ENCODE results near the gene WIPF1.

The WIPF1 gene

GRCh38 chr2:174529916-174530315 lies 67.7 kb downstream of the WIPF1 start:
- DNase-seq = no peak

- no peak for DNase-seq
These were observed 69.6 kb downstream of the WIPF1 start for GRCh38 chr2:174527959-174528358.

- DNase-seq = no peak
These were observed 70.4 kb downstream of the WIPF1 start for GRCh38 chr2:174527101-174527721.

DNA sequence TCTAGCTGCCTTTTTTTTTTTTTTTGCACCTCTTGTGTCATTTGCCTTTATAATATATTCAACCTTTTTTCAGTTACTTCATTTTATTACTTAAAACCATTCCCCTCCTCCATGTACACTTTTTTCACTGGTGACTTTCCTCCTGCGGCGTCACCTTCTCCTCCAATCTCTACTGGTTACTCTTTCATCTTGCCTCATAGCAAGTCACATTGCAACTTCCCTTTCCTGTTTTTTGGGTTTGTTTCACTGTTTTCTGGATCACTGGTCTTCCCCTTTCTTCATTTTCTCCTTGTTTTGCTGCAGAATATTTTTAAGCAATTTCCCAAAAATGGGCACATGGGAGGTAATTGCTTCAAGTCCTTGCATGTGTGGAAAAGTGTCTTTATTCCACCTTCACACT lies 73.1 kb downstream of the WIPF1 start:
- no peak for DNase-seq

DNA sequence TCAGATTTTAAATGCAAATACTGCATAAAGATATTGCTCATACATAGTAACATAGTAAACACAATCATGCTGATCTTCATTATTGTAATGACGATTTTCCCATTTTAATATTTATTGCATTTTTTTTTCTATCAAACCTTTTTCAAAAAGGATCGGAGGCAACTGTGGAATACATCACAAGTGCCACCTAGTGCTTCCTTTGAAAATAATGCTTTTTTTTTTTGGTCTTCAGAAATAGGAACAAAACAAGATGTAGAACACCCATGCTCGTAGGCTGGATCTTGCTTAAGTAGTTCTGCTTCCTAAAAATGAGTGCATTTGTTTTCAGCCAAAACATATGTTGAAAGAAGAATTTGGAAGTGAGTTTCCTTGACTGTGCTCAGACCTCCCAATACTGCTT lies 75.1 kb downstream of the WIPF1 start:
- no peak for DNase-seq

DNA sequence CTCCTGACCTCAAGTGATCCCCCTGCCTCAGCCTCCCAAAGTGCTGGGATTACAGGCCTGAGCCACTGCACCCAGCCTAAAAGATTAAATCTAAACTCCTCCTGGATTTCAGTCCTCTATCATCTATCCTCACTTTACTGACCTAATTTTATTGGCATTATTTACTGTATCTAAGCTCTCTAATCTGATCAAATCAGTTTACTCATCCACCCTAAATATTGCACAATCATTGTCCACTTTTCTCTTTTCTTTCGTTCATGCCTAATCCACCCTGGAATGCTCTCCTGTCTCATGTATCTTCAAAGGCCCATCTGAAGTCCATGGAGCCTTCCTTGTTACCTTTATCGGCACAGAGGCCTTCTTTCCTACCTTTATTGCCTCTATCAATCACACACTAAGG lies 79.2 kb downstream of the WIPF1 start:
- DNase-seq = no peak

GRCh38 chr2:174516501-174517378 lies 80.9 kb downstream of the WIPF1 start:
- no peak for DNase-seq

GRCh38 chr2:174512345-174512744 lies 85.3 kb downstream of the WIPF1 start:
- no peak for DNase-seq

DNA sequence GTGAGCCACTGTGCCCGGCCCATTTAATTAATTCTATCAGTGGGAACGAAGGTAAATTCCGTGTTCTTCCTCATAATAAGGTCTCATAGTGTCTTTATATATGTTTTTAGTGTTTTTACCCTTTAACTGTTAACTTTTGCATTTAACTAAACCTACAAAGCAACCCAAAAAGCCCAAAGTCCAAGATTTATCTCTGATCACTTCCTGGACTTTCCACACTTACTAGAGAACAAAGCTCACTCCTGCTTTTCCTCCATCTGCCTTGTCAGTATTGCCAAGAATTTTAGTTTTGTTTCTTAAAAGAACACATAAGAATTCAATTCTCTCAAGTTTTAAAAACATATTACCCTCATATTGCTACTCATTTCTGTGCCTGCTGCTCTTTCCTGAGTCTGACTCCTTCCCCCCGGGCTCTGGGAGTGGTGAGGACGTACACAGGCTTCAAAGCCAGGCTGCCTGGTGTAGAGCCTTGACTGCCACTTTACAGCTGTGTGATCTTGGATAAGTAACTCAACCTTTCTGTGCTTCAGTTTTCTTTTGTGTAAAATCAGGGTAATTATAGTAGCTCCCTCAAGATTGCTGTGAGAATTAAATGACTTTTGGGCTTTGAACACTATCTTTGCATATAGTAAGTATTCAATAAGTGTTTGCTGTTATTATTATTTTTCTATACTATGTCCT lies 85.9 kb downstream of the WIPF1 start:
- DNase-seq = no peak

DNA sequence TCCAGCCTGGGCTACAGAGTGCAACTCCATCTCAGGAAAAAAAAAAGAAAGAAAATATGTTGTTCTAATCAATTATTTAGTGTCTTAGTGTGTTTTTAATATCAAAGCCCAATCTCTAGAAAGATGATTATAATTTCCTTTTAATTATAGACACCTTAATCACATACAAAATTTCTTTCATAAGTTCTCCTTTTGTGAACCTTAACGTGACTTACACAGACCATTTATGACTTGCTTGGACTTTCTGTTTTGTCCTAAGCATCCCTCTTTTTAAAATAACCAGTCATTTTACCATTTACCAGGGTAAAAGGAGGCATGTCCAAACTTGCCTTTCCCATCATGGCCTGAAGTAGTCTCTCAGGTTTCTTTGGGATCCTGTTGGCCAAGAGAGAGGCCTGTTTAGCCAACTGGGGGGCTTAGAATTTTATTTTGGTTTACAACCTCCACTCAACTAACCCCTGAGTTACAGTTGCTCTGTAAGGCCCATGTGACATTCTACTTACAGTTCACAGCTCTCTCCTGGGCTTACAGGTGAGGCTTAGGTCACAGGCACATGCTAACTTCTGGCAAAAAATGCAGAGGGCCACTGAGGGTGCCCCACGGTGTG lies 86.9 kb downstream of the WIPF1 start:
- no peak for DNase-seq
